GM18907 (cell line): ENCODE results near the gene ESPNL.
"Not testable (repeated sequence)": the region's sequence is repeated elsewhere in the genome, so short reads cannot be mapped to it uniquely, and the experiment has no call there.

Experiments
- ATAC-seq: cut with Tn5 transposase; IDR thresholded peaks from one replicate; pipeline ENCODE4 v1.9.1; 2021; ENCODE audit warnings: mild to moderate bottlenecking, moderate library complexity; ENCODE audit not compliant: unreplicated experiment

ESPNL gene

DNA sequence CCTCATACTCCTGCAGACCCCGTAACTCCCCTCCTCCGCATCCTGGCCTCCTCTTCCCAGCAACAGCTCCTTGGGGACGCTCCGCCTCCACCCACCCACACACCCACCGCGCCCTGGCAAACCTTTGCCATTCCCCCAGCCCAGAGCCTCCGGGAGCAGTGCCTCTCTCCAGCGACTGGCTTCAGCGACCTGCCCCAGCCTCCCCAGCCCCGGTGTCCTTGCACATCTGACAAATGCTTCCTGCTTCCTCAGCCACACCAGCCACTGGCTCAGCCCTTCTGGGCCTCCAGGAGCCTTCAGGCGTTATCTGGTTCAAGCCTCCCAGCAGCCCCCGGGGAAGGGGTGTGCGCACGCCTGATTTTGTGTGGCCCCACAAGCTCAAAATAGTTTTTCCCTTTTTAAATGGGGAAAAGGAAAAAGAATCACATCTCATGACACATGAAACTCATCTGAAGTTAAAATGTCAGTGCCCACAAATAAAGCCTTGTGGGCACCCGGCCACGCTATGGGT lies 14.2 kb downstream of the ESPNL start:
- no peak for ATAC-seq

DNA sequence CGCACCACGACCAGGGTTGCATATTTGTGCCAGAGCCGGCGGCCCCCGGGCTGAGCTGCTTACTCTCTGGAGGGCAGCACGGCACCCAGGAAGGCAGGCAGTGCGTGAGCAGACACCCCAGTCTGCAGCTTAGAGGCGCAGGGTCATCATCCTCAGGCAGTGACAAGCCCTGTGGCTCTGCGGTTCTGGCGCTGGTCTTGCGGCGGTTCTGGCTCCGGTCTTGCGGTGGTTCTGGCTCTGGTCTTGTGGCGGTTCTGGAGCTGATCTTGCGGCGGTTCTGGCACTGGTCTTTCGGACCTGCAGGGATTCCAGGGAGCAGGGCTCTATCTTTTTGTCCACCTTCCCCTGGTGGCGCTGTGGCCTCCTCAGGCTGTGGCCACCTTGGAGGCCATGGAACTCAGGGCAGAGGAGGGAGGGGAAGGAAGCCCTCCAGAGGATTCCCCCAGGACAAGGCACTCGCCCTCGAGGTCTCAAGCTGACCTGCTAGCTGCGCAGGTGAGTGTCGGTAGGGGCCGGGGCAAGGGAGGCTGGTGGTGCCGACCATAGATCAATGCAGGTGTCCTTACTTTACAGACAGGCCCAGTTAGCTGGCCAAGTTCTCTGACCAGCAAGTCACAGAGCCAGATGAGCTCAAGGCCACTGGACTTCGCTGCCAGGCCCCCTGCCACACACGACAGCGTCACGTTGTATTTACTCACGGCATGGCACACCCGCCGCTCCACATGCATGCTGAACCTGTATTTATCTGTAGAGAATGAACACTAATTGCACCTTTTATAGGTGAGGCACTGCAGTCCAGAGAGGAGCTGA lies 14.9 kb downstream of the ESPNL start:
- ATAC-seq: no peak

DNA sequence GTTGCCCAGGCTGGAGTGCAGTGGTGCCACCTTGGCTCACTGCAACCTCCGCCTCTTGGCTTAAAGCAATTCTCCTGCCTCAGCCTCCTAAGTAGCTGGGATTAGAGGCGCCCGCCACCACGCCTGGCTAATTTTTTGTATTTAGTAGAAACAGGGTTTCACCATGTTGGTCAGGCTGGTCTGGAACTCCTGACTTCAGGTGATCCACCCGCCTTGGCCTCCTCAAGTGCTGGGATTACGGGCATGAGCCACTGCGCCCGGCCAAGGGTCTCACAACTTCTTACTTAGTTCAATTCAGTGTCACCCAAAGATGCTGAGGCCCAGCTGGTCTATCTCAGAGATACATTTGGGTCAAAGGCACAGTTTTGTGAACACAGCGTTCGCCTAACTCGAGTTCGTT lies 15.6 kb downstream of the ESPNL start:
- not testable (repeated sequence) for ATAC-seq

DNA sequence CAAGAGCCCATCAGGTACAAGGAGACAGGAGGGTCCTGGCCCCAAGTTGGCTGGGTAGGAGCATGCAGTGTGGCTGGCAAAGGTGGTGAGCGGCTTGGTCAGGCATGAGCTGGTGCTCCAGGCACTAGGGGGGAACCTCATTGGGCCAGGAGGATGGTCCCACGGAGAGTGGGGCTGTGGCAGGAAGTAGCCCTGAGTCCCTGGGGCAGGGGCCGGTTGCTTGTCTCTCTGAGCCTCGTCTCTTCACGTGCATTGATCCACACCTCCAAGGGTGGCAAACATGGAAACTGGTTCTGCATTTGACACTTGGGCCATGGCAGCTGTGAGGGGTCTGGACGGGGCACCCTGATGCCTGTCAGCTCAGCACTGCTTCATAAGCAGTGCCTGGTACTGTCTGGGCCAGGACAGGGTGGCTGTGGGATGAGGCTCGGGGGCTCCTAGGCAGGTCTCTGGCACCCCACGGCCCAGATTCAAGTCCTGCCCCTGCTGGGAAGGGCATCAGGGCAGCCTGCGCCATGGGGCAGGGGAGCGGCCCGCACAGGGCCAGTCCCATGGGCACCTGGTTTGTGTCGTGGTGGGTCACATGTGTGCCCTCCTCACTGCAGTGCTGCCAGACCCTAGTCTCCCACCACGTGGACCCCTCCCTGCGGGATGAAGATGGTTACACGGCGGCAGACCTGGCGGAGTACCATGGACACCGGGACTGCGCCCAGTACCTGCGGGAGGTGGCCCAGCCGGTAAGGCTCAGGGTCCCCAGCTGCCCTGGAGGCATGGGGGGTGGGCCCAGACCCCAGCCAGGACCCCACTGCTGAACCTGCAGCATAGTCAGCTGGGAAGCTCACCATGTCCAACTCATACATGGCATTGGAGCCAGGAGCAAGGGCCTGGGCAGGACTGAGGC lies 16.4 kb downstream of the ESPNL start:
- no peak for ATAC-seq

DNA sequence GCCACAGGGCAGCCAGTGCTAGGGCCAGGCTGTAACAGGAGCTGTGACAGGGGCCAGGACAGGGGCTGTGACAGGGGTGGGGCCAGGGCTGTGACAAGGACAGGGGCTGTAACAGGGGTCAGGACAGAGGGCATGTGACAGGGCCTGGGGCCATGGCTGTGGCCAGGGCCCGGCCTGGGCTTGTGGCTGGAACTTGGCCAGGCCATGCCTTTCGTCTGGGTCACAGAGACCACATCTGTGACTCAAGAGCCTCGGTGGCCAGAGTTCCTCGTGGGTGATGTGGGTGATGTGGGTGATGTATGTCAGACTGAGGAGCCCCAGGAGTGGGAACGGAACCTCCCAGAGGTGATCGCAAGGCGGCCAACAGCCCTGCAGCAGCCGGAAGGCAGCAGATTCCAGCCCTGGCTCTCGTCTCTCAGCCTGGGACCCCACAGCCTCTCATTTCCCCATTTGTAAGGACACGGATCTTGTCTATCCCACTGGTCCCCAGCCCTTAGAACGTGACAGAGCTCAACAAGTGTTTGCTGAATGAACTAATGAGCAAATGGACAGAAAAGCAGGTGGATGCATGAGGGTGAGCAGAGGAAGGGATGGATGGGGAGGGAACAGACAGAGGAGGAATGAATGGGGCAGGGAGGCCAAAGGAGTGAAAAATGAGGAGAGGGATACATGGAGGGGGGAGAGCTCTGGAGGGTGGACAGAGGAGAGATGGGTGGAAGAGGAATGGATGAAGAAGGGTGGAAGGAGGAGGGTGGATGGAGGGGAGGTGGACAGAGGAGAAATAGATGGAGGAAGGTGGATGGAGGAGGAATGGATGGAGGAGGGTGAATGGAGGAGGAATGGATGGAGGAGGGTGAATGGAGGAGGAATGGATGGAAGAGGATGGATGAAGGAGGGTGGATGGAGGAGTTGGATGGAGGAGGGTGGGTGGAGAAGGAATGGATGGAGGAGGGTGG lies 17.3 kb downstream of the ESPNL start:
- no peak for ATAC-seq

DNA sequence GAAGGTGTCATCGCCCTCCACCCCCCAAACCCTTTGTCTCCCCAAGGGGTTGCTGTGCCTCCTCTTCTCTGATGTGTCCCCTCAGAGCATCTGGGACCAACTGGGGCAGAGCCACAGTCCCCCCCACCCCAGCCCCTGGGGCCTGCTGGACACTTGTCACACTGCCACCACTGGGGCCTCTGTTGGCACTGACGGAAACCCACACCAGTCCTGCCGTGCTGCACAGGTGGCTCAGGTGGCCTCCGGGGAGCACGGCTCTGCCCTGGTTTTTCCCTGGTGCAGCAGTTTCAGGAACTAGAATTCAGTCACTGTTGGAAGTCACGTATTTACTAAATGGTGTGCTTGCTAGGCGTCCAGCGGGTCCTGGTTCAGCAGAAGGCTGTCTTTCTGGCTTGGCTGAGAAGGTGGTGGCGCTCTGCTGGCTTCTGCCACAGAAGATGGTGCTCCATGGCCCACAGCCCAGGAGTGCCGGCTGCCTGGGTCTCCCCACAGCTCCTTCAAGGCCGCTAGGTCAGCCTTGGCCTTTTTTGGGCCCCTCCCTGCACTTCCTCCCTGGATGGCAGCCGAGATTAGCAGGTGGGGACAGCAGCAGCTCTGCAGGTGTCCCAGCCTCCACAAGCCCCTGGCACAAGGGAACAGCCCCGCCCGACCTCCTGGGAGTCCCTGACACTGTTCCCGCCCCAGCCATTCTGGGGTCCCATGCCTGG lies 19.8 kb downstream of the ESPNL start:
- ATAC-seq: no peak

DNA sequence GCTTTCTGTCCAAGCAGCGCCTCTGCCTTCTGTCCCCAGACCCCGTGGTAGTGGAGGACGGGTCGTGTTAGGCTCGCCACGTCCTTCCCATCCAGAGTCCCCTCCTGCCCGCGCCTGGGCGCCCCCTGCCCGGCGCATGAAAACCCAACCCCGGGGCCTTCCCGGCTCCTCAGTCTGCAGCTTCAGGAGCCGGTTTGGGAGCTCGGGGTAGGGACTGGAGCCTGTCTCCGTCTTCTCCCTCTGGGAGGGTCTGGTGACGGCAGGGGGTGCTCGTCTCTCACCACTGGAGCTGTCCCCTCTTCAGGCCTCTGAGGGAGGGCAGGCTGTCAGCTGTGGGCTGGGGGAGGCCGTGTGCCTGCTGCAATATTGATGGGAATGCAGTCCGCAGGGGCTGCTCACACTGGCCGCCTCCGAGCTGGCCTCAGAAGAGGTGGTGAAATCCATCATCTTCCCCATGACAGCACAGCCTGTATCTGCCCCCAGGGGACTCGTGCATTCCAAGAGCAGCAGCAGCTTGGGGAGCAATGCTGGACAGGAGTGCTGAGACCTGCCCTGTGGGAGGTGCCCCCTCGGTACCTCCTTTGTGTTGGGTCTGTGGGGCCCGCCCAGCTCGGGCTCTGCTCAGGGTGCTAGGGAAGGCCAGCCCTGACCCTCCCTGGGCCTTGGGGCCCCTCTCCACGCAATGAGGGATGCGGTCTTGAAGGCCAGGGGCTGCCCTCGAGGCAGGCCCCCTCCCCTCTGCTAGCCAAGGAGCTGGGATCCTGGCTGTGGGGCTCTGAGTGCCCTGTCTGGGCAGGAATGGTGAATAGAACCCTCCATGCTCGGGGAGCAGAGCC lies 20.5 kb downstream of the ESPNL start:
- no peak for ATAC-seq

DNA sequence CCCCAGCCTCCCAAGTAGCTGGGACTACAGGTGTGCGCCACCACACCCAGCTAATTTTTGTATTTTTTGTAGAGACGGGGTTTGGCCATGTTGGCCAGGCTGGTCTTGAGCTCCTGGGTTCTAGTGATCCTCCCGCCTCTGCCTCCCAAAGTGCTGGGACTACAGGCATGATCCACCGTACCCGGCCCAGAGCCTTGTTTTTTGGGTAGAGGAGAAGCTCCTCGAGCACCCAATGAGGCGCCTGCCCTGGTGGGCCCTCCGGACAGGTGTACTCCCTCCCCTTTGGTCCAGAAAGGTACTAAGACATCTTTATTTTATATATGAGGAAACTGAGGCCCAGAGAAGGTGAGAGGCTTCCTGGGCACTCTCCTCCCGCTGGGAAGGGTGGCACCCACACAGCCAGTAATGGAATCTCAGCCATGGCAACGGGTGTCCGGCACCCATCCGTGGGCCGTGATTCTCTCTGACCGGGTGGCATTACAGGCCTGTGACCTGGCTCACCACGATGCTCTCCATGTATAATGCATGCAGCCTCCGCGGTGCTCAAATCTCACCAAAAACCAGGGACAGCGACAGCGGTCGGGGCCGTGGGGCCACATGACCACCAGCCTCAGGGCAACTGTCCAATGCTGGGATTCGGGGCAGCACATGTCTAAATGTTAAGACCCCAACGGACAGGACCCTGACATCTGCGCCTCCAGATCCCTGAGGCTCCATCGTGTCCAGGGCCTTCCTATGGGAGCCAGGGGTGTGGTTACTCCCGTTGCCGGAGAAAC lies 21.6 kb downstream of the ESPNL start:
- ATAC-seq: no peak

DNA sequence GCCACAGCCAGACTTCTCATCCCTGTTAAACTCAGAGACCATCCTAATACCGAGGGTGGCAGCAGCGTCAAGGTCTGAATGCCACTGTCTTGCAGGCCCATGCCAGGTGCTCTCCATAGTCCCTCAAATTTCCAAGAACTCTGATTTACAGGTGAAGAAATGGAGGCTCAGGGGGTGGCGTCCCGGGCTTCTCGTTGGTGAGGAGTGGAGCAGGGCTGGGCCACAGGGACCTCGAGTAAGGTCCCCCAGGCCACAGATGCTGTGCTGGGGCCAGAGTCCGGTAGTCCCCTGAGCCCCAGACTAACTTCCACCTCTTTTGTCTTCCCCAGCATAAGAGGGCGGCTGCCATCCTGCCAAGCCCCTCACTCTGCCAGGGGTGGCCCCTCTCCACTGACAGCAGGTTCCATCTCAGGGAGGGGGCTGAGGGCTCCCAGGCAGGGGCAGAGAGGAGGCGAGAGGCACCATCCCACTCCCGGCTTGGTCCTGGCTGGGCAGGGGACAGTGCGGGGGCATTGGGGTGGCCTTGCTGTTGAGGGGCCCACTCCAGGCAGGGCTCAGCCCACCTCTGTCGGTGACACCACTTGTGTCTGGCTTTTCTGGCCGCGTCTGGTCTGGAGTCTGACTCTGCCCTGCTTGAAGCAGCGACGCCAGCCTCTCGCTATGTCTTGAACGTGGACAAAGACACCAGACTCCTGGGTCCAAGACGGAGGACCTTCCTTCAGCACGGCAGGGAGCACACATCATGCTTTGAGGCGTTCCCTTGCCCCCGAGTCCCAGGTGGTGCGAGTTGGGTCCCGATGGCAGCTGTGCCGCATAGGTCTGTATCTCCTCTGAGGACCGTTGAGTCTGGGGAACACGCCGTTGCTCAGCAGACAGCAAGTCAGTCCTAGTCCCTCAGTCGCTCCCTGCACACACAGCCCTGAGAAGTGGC lies 22.4 kb downstream of the ESPNL start:
- ATAC-seq: no peak

DNA sequence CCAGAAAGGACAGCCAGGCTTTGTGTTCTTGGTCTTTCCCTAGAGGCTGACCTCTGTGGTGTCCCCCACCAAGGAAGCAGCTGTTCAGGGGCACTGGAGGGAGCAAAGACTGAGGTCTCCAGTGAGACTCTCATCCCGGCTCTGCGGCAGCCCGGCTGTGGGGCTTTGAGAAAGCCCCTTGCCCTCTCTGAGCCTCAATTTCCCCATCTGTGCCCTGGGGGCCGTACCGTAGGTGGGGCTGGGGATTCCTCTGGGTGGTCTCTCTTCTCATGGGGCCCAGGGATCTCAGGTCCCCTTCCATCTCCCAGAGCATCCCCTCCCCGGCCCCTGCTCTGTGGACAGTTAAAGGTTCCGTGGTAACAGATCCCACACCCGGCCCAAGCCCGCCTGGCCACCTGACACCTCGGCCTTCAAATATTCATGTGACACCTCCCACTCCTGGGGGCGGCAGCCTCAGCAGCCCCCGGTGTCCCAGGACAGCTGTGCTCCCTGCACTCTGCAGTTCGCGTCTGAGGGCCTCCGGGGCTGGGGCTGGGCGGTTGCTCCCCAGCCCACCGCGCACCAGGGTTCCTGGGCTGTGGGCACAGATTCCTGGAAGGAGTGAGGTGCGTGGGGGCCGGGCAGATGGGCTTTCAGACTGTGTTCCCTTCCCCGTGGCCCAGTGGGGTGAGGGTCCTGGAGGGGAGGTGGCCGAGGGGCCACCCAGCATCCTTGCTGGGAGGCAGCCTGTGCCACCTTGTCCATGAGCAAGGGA lies 23.3 kb downstream of the ESPNL start:
- ATAC-seq: no peak

DNA sequence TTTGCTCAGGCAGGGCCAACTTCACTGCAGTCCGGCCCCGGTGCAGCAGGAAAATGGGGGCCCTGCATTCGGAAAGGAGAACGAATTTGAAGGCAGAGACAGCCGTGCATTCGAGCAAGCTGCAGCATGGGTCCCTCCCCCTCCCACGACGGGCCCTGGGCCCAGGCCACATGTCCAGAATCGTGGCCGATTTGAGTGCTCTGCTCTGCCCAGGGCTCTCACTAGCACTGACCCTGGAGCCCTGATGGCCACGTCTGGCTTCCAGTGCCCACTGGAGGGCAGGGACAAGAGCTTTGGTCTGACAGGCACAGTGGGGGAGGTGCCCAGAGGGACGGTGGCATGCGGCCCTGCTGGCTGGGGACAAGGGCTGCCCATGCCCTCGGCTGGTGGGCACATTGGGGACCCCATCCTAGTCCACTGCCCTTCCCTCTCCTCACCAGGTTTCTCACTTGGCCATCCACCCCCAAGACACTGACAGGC lies 23.9 kb downstream of the ESPNL start:
- no peak for ATAC-seq

DNA sequence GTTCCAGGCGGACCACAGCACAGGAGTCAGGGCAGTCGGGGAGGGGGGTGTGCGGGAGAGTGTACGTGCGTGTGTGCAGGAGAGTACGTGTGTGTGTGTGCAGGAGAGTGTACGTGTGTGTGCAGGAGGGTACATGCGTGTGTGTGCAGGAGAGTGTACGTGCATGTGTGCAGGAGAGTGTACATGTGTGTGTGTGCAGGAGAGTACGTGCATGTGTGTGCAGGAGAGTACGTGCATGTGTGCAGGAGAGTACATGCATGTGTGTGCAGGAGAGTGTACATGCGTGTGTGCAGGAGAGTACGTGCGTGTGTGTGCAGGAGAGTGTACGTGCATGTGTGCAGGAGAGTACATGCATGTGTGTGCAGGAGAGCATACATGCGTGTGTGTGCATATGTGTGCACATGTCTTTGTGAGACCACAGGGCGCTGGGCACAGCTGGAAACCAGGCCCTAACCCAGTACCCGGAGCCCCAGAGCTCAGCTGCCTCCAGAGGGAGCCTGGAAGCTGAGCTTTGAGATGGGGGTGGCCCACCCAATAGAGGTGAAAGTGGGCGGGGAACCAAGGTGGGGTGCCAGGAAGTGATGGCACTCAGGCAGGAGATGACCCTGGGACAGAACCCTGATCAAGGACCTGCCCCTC lies 24.5 kb downstream of the ESPNL start:
- no peak for ATAC-seq

DNA sequence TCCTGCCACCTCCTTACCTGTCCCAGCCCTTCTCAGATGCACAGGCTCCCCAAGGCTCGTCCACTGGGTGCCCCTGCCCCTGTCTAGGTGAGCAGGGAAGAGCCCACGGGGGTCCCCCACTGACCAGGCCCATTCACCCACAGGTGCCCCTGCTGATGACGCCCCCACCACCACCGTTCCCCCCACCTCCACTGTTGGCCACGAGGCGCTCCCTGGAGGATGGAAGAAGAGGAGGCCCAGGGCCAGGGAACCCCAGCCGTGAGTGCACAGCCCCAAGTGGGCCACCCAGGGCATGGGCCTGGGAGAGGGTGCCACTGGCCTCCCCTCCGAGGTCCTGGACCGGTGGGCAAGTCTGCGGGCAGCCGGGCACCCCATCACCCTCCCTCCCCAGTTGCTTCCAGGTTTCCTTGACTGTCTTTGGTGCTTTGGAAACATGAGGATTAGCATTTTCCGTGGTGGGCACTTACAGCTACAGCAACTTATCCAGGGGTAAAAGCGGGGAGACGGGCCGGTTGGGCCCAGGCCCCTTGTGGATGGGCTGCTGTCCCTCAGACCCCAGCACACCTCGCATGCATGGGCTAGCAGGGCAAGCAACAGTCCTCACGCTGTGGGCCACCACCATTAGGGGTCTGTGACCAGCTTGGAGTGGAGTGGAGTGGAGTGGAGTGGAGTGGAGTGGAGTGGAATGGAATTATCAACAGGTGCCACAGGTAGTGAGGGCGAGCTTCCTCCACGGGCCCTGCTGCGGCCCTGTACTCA lies 25.2 kb downstream of the ESPNL start:
- no peak for ATAC-seq

DNA sequence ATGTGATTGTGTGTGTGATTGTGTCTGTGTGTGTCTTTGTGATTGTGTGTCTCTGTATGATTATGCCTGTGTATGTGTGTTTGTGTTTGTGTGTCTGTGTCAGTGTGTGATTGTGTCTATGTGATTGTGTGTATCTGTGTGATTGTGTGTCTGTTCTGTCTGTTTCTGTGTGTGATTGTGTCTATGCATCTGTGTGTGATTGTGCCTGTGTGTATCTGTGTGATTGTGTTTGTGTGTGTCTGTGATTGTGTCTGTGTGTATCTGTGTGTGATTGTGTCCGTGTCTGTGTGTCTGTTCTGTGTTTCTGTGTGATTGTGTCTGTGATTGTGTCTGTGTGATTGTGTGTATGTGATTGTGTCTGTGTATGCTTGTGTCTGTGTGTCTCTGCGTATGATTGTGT lies 26.2 kb downstream of the ESPNL start:
- no peak for ATAC-seq

DNA sequence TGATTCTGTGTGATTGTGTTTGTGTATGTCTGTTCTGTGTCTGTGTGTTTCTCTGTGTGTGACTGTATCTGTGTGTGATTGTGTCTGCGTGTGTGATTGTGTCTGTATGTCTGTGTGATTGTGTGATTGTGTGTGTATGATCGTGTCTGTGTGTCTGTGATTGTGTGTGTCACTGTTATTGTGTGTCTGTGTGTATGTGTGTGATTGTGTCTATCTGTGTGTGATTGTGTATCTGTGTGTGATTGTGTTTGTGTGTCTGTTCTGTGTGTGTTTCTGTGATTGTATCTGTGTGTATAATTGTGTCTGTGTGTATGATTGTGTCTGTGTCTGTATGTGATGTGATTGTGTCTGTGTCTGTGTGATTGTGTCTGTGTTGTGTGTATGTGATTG lies 26.6 kb downstream of the ESPNL start:
- ATAC-seq: no peak
